Astrocyte of the spinal cord (primary cell): Measurements from ENCODE around the gene ENTPD7.

Experiments
- DNase-seq: peaks from one replicate; pipeline ENCODE4 v3.0.0; 2011; ENCODE audit warnings: low read depth, low spot score
- H3K4me3 ChIP-seq: 2 replicates; pipeline ENCODE4 v1.5.1; 2011; ENCODE audit warnings: low read depth, mild to moderate bottlenecking, low read length, moderate library complexity
- in situ Hi-C: cut with HindIII; loops from 2 replicates; pipeline ENCODE4 v1.10.0; 2017; ENCODE audit warnings: low sequenced_read_pairs
- TF ChIP-seq, protein P1 (sequence below): IDR thresholded peaks from 2 replicates; pipeline ENCODE4 v1.5.1; 2012; ENCODE audit warnings: low read depth, mild to moderate bottlenecking, low read length, inconsistent platforms

ENTPD7 gene

DNA sequence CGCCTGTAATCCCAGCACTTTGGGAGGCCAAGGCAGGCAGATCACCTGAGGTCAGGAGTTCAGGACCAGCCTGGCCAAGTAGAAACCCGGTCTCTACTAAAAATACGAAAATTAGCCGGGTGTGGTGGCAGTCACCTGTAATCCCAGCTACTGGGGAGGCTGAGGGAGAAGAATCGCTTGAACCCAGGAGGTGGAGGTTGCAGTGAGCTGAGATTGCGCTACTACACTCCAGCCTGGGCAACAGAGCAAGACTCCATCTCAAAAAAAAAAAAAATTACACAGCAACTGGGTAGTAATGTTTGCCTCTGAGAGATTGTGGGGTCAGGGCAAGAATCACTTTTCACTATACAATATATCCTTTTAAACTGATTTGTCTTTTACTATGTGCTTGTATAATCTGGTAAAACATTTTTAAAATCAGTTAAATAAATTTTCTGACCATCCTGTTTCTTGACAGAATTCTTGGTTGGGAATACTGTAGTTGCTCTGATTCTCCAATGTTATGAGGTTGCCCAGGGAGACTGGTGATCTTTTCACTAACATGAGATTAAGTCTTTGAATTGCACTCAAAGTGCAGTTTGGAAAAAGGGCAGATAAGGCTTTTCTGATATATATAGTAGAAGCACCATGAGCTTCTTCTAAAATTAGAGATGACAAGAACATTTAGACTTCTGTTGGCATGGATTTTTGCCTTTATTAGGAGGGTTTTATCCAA lies 1.5 kb downstream of the ENTPD7 start:
- peak overlapping the region; percentile 95 for H3K4me3 ChIP-seq
- TF ChIP-seq, protein P1, sequence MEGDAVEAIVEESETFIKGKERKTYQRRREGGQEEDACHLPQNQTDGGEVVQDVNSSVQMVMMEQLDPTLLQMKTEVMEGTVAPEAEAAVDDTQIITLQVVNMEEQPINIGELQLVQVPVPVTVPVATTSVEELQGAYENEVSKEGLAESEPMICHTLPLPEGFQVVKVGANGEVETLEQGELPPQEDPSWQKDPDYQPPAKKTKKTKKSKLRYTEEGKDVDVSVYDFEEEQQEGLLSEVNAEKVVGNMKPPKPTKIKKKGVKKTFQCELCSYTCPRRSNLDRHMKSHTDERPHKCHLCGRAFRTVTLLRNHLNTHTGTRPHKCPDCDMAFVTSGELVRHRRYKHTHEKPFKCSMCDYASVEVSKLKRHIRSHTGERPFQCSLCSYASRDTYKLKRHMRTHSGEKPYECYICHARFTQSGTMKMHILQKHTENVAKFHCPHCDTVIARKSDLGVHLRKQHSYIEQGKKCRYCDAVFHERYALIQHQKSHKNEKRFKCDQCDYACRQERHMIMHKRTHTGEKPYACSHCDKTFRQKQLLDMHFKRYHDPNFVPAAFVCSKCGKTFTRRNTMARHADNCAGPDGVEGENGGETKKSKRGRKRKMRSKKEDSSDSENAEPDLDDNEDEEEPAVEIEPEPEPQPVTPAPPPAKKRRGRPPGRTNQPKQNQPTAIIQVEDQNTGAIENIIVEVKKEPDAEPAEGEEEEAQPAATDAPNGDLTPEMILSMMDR: no peak
- DNase-seq: peak; percentile 32
- in situ Hi-C loops: no loop called here

DNA sequence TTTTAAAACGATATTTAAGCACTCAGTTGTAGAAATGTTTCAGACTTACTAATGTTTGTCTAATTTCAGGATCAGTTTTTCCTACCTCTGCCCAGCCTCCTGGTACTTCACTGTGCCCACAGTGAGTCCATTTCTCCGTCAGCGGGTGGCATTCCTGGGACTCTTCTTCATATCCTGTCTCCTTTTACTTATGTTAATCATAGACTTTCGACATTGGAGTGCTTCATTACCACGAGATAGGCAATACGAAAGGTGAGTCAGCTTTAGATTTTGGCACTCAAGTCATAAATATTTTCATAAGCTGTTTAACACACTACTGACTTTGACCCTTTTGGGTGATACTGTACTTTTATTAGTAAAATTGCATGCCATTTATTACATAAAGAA lies 2.1 kb downstream of the ENTPD7 start:
- peak; percentile 66 for DNase-seq
- TF ChIP-seq, protein P1: no peak
- H3K4me3 ChIP-seq: no peak overlapping the region
- in situ Hi-C loops: no loop called here

DNA sequence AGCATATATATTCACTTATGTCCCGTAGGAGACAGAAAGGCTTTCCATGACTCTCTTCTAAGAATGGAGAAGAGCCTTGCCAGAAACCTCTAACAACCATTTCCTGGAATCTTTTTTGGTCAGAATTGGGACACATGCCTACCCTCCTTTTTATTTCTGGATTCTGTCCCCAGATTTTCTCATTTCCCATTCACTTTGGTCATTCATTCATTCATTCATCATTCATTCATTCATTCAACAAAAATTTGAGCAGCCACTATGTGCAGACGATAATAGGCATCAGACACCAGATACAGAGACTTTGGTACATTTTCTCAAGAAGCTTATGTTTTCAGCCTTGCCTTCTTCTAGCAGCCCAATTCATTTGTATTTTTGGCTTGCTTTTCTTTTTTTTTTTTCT lies 6.0 kb downstream of the ENTPD7 start:
- in situ Hi-C loops: no loop called here
- TF ChIP-seq, protein P1: no peak
- no peak overlapping the region for H3K4me3 ChIP-seq
- no peak for DNase-seq

DNA sequence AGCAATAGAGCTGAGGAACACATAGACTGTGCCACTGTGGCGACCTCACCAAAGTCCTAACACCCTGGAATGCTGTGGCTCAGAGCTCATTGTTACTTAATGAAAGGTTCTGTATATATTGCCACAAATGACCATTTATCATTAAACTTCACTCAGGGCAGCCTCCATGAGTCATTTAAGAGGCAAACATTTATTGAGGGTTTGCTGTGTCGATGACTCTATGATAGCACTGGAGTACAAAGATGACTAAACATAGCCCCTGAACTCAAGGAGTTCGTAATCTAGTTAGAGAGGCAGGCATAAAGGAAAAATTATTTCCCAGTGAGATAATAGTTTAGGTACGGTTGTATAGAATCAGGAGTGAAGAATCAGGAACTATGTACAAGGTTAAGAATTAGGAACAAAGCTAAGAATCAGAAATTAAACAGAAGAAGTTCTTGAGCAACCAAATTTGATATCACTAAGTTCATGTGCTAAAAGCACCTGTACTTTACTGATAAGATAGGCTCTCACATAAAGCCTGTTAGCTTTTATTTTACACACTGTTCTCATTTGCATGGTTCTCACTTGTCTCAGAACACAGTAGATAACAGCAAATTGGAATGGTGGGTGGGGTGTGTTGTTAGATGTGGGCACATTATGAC lies 7.9 kb downstream of the ENTPD7 start:
- TF ChIP-seq, protein P1: no peak
- DNase-seq: peak; percentile 77
- in situ Hi-C loops: no loop called here
- no peak overlapping the region for H3K4me3 ChIP-seq

DNA sequence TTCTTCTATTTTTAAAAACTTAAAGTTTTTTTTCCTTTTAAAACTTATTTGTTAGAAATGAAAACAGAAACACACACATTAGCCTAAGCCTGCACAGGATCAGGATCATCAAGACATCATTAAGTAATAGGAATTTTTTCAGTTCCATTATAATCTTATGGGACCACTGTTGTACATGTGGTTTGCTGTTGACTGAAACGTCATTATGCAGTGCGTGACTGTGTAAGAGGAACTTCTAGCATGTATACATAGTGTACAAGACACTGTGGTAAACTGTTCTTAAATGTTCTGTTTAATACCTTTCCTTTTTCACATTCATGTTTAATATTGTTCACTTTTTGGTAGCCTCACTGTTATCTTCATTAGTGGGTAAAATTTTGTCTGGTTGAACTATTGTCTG lies 12.1 kb downstream of the ENTPD7 start:
- H3K4me3 ChIP-seq: no peak overlapping the region
- TF ChIP-seq, protein P1: no peak
- no peak for DNase-seq
- in situ Hi-C loops: no loop called here

DNA sequence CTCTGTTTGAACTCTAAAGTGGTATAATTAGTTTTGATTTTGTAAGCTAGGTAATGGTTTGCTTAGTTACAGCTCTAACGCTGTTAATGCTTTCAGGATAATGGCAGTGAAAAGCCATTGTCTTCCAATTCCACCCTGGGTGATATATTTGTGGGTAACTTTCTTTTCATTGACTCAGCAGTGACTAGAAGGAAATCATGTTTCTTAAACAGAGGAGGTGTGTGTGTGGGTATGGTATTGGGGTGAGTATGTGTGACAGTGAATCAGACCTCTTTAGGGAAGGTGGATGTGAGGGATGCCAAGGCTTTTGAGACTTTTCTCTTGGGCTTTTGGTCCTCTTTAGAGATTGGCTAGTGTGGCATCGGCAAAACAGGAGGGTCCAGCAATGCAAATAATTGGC lies 13.6 kb downstream of the ENTPD7 start:
- peak; percentile 16 for DNase-seq
- in situ Hi-C loops: no loop called here
- TF ChIP-seq, protein P1: no peak
- H3K4me3 ChIP-seq: no peak overlapping the region
